Retinal pigment epithelial cell (primary cell): ENCODE results near the gene SDF2.

ENCODE experiments used
- DNase-seq: peaks from one replicate; pipeline ENCODE4 v3.0.0-alpha.2; 2010; ENCODE audit warnings: low read depth
- H3K4me3 ChIP-seq: 2 replicates; pipeline ENCODE4 v1.5.1; 2011; ENCODE audit warnings: mild to moderate bottlenecking, low read length, control low read depth, moderate library complexity
- TF ChIP-seq, protein P1 (sequence below): conservative IDR thresholded peaks from 2 replicates; pipeline ENCODE4 v1.5.1; 2011; ENCODE audit warnings: low read depth, low read length, control low read depth, inconsistent platforms

Gene SDF2

DNA sequence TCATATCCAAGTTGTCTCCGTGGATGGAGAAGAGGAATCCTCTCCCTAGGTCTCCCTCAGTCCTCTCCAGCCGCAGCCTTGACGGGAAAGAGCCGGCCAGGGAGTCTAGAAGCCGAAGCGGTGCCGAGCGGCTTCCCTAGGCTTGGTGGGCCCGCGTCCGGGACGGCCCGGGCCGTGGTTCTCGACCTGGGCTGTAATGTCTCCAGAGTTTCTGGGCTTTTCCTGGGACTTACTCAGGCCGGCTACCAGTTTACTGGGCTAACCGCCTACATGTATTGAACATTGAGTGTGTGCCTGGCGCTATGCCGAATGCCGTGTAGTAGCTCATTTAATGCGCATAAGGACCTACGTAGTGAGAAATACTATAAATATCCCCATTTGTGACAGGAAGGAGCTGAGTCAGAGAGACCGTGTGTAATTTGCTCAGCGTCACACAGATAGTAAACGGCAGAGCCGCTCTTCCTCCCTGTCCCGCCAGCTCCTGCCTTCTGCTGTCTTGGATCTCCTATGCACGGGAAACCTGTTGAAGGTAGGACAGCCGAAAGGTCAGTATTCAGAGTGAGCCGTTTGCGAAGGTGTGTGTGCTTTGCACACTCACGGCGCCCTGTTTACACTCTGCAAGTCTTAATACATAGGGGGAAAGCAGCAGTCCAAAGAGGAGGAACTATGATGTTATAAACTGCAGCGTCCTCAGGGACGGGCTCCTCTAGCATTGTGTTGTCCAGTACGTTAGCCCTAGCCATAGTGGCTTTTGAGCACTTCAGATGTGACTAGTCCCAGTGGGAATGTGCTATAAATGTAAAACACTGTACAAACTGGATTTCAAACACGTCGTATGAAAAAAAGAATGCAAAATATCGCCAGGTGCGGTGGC is 62.2 kb downstream of the SDF2 start:
- TF ChIP-seq, protein P1, sequence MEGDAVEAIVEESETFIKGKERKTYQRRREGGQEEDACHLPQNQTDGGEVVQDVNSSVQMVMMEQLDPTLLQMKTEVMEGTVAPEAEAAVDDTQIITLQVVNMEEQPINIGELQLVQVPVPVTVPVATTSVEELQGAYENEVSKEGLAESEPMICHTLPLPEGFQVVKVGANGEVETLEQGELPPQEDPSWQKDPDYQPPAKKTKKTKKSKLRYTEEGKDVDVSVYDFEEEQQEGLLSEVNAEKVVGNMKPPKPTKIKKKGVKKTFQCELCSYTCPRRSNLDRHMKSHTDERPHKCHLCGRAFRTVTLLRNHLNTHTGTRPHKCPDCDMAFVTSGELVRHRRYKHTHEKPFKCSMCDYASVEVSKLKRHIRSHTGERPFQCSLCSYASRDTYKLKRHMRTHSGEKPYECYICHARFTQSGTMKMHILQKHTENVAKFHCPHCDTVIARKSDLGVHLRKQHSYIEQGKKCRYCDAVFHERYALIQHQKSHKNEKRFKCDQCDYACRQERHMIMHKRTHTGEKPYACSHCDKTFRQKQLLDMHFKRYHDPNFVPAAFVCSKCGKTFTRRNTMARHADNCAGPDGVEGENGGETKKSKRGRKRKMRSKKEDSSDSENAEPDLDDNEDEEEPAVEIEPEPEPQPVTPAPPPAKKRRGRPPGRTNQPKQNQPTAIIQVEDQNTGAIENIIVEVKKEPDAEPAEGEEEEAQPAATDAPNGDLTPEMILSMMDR, result no peak
- DNase-seq, result peak; percentile 33
- H3K4me3 ChIP-seq, result peak overlapping the region; percentile 89

DNA sequence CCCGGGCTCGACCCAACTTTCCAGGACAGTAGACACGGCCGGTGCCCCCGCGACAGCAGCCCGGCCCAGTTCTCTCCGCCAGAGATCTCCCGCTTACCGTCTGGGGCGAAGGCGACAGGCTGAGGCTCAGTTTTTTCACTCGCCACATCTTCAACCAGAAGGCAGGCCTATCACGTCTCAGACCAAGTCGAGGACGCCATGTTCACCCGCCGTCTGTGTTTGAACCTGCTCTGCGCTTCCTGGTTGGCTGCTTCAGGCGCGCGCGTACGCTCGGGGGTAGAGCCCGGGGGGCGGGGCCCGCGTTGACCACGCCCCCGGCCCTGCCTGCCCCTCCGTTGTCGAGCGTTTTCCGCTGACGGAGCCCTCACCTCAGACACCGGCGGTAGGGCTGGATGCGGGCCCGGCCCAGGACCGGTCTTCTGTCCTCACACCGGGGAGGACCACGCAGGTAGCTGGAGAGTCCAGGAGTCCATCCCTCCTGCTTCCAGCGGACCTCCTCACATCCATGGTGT is 62.9 kb downstream of the SDF2 start, which contains the start of gene SPAG5:
SPAG5 (minus strand) TSS at position 227 of the 512 bp plus-strand sequence; CDS start at position 148, 79 bp downstream.
- DNase-seq, result peak; percentile 69

DNA sequence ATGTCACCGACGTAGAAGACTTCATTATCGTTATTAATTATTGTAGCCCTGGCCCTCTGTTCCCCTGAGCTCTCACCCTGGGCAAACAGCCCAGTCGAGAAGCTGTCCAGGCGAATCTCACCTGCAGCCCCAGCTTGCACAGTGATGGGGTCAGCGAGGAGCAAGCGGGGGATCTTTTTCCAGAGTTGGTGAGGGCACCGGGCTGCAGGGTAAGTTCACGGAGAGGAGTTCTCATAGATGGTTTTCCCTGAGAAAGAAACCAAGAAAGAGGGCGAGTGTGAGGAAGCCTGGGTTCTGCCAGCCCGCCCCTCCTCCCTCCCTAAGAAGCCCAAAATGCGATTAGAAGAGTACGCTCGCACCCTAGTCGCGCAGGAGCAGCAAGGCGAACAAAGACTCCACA is 63.3 kb downstream of the SDF2 start:
- TF ChIP-seq, protein P1, result no peak
- DNase-seq, result no peak
- H3K4me3 ChIP-seq, result peak overlapping the region; percentile 89

More for the DNA sequence above, 62.9 kb downstream of the SDF2 start, which contains the start of gene SPAG5:
- TF ChIP-seq, protein P1, result no peak
- peak within 1 kb of the TSS; percentile 89 for H3K4me3 ChIP-seq
